Thyroid gland (tissue), 4 donors: ENCODE results near the gene TLL1. TPM values are rescaled to one million over a fixed set of nuclear protein-coding genes. Genes with fewer than 3 reads are reported as not detected.

ENCODE experiments used
- DNase-seq, 2 donors: peaks; one replicate each; pipeline ENCODE4 v3.0.0-alpha.2; 2019
- H3K27ac ChIP-seq, 3 donors: fragments of 200-600 bp; sonication (generic); 1 replicate in 2 of 3; 2 replicates in 1 of 3; pipeline ENCODE4 v1.5.1; 2016 to 2019; ENCODE audit warnings: mild to moderate bottlenecking in 1 of 3, moderate library complexity in 1 of 3
- H3K27me3 ChIP-seq: fragments of 200-600 bp; sonication (generic); one replicate; pipeline ENCODE4 v1.5.1; 2019
- H3K36me3 ChIP-seq, 2 donors: fragments of 200-600 bp; sonication (generic); one replicate each; pipeline ENCODE4 v1.5.1; 2016 to 2019
- H3K4me1 ChIP-seq, 2 donors: fragments of 200-600 bp; sonication (generic); one replicate each; pipeline ENCODE4 v1.5.1; 2017 to 2019
- H3K4me3 ChIP-seq, 3 donors: fragments of 200-600 bp; sonication (generic); replicated peaks in 1 of 3; 1 replicate in 2 of 3; 2 replicates in 1 of 3; pipeline ENCODE4 v1.5.1; 2016; ENCODE audit warnings: mild to moderate bottlenecking in 1 of 3
- H3K9me3 ChIP-seq: fragments of 200-600 bp; sonication (generic); one replicate; pipeline ENCODE4 v1.5.1; 2017
- POLR2A ChIP-seq, 2 donors: fragments of 450-650 bp; IDR thresholded peaks; one replicate each; pipeline ENCODE4 v1.6.1; 2017; ENCODE audit warnings: antibody characterized with exemption in 2 of 2, mild to moderate bottlenecking in 2 of 2, moderate library complexity in 1 of 2
- WGBS, 2 donors: methylation state at CpG; one replicate each; pipeline ENCODE4 v1.1.5; 2017; 5-methylcytosine and 5-hydroxymethylcytosine counted together
- intact Hi-C: fragments of 100-400 bp; cut with DNase I; formaldehyde crosslinking; loops from one replicate; pipeline ENCODE4 v1.15.1; 2023
- total RNA-seq, 4 donors: library from RNA; depleted of rRNA; stranded (reverse); fragments of >200 nt; gene quantifications; one replicate each; pipeline ENCODE4 v1.2.3, GENCODE V29; 2016
- TF ChIP-seq, protein P1 (sequence below), 6 experiments: fragments of 200-600 bp in 3 of 6; fragments of 450-650 bp in 3 of 6; sonication (generic) in 3 of 6; IDR thresholded peaks; one replicate each; pipeline ENCODE4 v1.5.1; 2016 to 2019; ENCODE audit warnings: antibody characterized with exemption in 6 of 6, mild to moderate bottlenecking in 2 of 6, inconsistent platforms in 1 of 6, moderate library complexity in 1 of 6

Gene TLL1
- total RNA-seq, 4 donors from 2014 or later, result 6.0 to 10.3 (median 7.8) TPM

DNA sequence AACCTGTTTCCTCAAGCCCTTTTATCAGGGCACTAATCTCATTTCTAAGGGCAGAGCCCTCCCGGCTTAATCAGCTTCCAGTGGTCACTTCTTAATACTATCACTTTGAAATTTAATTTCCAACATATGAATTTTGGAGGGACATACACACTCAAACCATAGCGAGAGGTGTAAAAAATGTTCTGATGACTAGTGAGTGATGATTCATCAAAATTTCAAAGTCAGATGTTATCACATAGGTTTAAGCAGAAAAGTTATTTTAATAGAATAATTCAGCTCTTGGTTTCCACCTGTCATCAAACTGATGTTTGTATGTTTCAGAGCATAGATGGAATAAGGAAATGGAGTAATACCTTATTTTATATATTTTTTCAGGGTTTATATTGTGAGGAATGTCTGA is 161.9 kb downstream of the TLL1 start:
- Histone ChIP-seq H3K4me3 (no peak overlapping the region), H3K27ac (no peak overlapping the region), H3K9me3 (no peaks in the 10 kb centered on the region), H3K36me3 (no peaks in the 10 kb centered on the region), H3K27me3 (no peaks in the 10 kb centered on the region), H3K4me1 (no peaks in the 10 kb centered on the region)
- intact Hi-C loops, result no loop called here
- TF ChIP-seq, protein P1, sequence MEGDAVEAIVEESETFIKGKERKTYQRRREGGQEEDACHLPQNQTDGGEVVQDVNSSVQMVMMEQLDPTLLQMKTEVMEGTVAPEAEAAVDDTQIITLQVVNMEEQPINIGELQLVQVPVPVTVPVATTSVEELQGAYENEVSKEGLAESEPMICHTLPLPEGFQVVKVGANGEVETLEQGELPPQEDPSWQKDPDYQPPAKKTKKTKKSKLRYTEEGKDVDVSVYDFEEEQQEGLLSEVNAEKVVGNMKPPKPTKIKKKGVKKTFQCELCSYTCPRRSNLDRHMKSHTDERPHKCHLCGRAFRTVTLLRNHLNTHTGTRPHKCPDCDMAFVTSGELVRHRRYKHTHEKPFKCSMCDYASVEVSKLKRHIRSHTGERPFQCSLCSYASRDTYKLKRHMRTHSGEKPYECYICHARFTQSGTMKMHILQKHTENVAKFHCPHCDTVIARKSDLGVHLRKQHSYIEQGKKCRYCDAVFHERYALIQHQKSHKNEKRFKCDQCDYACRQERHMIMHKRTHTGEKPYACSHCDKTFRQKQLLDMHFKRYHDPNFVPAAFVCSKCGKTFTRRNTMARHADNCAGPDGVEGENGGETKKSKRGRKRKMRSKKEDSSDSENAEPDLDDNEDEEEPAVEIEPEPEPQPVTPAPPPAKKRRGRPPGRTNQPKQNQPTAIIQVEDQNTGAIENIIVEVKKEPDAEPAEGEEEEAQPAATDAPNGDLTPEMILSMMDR (IDR thresholded peaks at IDR 0.05), result no peak
- no peak for TF ChIP-seq POLR2A (IDR thresholded peaks at IDR 0.05)
- 94 to 95% methylated on average over 2 of the region's 2 CpGs for WGBS, 2 donors
- DNase-seq, result no peak

DNA sequence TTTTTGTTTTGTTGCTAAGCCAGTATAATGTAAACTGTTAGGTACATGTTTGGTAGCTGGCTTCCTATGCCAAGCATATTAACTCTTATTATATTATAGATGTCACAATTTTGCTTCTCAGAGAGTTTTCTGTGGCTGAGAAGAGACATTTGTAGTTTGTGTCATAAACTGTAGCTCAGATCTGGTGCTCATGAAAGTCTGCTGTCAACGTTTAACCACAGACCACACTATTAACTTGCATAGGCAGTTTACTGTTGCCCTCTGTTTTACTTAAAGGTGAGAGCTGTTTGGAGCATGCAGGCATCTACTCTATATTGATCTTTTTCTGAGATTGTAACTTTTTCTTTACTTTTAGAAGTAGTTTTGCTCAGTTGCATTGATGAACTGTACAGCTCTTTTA is 166.8 kb downstream of the TLL1 start:
- WGBS, 2 donors, result 52 to 69% methylated on average over 1 of the region's 1 CpG

DNA sequence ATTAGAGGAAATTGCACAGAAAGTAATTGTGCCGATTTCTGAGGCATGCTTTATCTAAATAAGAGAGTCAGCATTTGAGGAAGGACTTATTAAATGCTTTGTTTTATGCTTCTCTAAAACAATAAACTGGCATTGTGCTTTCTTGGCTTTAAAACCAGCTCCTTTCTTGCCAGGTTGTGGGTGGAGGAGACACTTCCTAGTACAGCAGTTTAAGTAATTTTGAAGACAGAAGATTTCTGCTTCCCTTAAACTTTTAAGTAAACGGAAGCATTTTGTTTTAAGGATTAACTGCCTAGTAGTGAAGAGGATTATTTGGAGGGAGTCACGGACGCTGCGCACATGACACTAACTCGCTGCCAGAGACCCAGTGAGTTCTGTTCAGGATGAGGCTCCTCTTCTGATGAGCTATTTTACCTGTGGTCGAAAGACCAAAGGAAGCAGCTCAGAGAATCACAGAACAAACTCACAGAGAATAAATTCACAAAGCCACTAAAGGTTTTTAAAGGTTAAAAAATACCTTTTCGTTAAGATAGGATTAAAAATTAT is 169.5 kb downstream of the TLL1 start:
- intact Hi-C loops, result no loop called here
- no peaks in the 10 kb centered on the region for H3K4me1 ChIP-seq
- no peak overlapping the region for H3K27ac ChIP-seq
- no peaks in the 10 kb centered on the region for H3K9me3 ChIP-seq
- H3K36me3 ChIP-seq, result no peaks in the 10 kb centered on the region
- TF ChIP-seq POLR2A (IDR thresholded peaks at IDR 0.05), result no peak
- TF ChIP-seq, protein P1 (IDR thresholded peaks at IDR 0.05), result no peak
- H3K27me3 ChIP-seq, result no peaks in the 10 kb centered on the region
- 35 to 45% methylated on average over 8 of the region's 8 CpGs for WGBS, 2 donors
- no peak overlapping the region for H3K4me3 ChIP-seq
- DNase-seq, result no peak

More for the DNA sequence above, 166.8 kb downstream of the TLL1 start:
- no peaks in the 10 kb centered on the region for H3K9me3 ChIP-seq
- no peaks in the 10 kb centered on the region for H3K4me1 ChIP-seq
- H3K27me3 ChIP-seq, result no peaks in the 10 kb centered on the region
- intact Hi-C loops, result no loop called here
- no peak for TF ChIP-seq POLR2A (IDR thresholded peaks at IDR 0.05)
- TF ChIP-seq, protein P1 (IDR thresholded peaks at IDR 0.05), result no peak
- H3K27ac ChIP-seq, result no peak overlapping the region
- DNase-seq, result no peak
- H3K4me3 ChIP-seq, result no peak overlapping the region
- no peaks in the 10 kb centered on the region for H3K36me3 ChIP-seq

DNA sequence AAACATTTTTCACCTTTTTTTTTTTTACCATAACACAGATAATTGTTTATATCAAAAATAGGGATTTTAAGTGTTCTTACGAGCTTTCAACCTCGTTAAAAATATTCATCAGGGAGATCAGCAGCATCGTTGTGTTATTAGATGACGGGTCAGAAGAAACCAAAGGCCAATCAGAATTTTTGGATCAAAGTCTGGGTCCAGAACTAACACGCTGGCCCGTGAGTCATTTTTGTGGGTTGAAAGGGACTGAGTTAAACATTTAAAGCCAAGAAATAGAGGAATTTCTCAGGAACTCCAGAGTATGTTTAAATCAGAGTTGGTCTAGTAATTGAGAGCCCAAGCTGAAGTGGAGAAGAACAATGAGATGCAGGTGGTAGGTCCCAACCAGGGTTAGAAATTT is 170.8 kb downstream of the TLL1 start:
- TF ChIP-seq, protein P1 (IDR thresholded peaks at IDR 0.05), result no peak
- no peak for TF ChIP-seq POLR2A (IDR thresholded peaks at IDR 0.05)
- H3K9me3 ChIP-seq, result no peaks in the 10 kb centered on the region
- intact Hi-C loops, result no loop called here
- H3K4me3 ChIP-seq, result no peak overlapping the region
- WGBS, 2 donors, result 92 to 93% methylated on average over 6 of the region's 6 CpGs
- DNase-seq, result no peak
- no peak overlapping the region for H3K27ac ChIP-seq
- no peaks in the 10 kb centered on the region for H3K27me3 ChIP-seq
- H3K4me1 ChIP-seq, result no peaks in the 10 kb centered on the region
- H3K36me3 ChIP-seq, result no peaks in the 10 kb centered on the region

DNA sequence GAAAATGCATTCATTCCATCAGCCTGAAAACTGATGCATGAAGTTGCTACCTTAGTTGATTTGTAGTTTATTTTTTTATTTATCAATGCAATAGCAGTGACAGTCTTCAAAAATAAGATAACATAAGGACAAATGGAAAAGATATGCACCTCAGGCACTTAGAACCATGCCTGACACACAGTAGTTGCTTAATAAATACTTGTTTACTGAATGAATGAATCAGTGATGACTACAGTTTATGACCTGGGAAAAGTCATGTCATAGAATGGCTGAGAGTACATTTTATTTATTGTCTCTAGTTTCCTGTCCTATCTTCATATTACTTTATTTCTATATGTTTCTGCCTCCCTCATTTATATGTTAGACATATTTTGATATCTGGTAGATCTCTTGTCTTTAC is 171.8 kb downstream of the TLL1 start:
- Histone ChIP-seq H3K36me3 (no peaks in the 10 kb centered on the region), H3K27me3 (no peaks in the 10 kb centered on the region), H3K9me3 (no peaks in the 10 kb centered on the region), H3K27ac (no peak overlapping the region), H3K4me1 (no peaks in the 10 kb centered on the region), H3K4me3 (no peak overlapping the region)
- intact Hi-C loops, result no loop called here
- no peak for DNase-seq
- TF ChIP-seq, protein P1 (IDR thresholded peaks at IDR 0.05), result no peak
- TF ChIP-seq POLR2A (IDR thresholded peaks at IDR 0.05), result no peak
